Measurements from ENCODE around the gene KDM2B. TPM values are rescaled to one million over a fixed set of nuclear protein-coding genes. Genes with fewer than 3 reads are reported as not detected.

Gene KDM2B
- polyA plus RNA-seq, 2 of the 4 experiments (the other 2 are of a cell fraction): 10.4 to 18.4 TPM

- WGBS (ENCODE audit: missing lambda C conversion rate): 68% methylated on average over 5 of the region's 5 CpGs
Measured at GRCh38 chr12:121538699-121539061, 42.1 kb downstream of the KDM2B start.

DNA sequence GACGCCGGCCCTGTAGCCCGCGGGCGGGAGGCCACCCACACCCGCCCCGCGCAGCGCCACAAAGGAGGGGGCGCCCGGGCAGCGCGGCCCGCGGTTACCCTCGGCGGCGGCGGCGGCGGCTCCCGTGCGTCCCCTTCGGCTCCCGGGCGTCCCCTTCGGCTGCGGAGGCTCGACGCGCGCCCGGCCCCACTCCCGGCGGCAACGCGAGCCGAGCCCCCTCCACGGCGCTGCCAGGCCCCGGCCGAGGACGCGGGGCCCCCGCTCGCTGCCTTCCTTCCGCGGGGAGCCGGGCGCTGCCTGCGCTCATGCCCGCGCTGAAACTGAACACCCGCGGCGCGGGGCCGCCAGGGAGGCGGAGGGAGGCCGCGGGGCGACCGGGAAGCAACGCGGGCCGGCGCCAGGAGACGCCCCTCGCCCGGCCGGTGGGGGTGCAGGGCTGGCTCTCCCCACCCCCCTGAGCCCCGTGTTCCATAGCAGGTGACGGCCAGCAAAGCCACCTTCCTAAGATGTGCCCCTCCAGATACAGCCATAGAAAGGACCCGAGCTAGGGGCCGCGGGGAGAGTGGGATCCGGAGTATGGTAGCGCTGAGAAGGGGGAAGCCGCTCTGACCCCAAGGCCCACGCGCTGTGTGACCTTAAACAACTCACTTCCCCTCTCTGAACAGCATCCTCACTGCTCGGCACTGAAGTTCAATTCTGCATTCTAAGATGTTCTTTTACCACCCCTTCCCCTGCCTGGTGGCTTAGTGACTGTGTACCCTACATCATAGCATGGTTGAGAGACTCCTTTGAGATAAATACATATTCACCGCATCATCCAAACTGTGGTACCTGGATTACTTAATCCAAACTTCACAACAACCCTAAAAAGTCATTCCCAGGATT lies 42.8 kb downstream of the KDM2B start:
- no peak for TF ChIP-seq CEBPB (IDR thresholded peaks at IDR 0.05)
- no peak for TF ChIP-seq CHD4 (IDR thresholded peaks at IDR 0.05; ENCODE audit: borderline replicate concordance)
- TF ChIP-seq FOXS1 (CRISPR knock-in tag; IDR thresholded peaks at IDR 0.05): no peak
- TF ChIP-seq, protein P1, sequence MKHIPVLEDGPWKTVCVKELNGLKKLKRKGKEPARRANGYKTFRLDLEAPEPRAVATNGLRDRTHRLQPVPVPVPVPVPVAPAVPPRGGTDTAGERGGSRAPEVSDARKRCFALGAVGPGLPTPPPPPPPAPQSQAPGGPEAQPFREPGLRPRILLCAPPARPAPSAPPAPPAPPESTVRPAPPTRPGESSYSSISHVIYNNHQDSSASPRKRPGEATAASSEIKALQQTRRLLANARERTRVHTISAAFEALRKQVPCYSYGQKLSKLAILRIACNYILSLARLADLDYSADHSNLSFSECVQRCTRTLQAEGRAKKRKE (CRISPR knock-in tag; IDR thresholded peaks at IDR 0.05; ENCODE audit: low read depth): no peak
- peak; percentile 59 for TF ChIP-seq ZFP36 (IDR thresholded peaks at IDR 0.05; ENCODE audit: borderline replicate concordance, partially characterized antibody)
- no peak for TF ChIP-seq FOSB (CRISPR knock-in tag; IDR thresholded peaks at IDR 0.05)
- TF ChIP-seq KDM1A (IDR thresholded peaks at IDR 0.05; ENCODE audit: low read depth): peak; percentile 59; the same call in 1 of the 2 replicates
- FAIRE-seq: no peak
- Histone ChIP-seq H3K27ac (peak overlapping the region; percentile 82 to 89), H3K4me2 (peak overlapping the region; percentile 96), H3K4me1 (peaks cover 26% of the 10 kb centered on the region), H3K9me3 (no peaks in the 10 kb centered on the region), H3K4me3 (peak overlapping the region; percentile 66)
- 21% methylated on average over 38 of the region's 83 CpGs for WGBS (ENCODE audit: missing lambda C conversion rate)
- CTCF ChIA-PET: interaction anchor here (0.5 to 3.7 kb wide), 9 partner anchors 9 to 141 kb away, joined by 3 to 19 read pairs (median 4); no protein-coding TSS in a partner anchor
- peak; percentile 7 to 30 for ATAC-seq
- no peak for DNase-seq (ENCODE audit: low read depth in 1 of 2, low spot score in 1 of 2)
- POLR2A ChIA-PET: interaction anchor here (0.9 to 1.7 kb wide), 3 partner anchors 39 to 89 kb away, joined by 3 to 8 read pairs (median 3); partner anchors contain the start of gene ORAI1

More at GRCh38 chr12:121538699-121539061, 42.1 kb downstream of the KDM2B start:
- peak overlapping the region in 1 of 2 experiments; percentile 89; a peak in 2 of 6 replicates for H3K27ac ChIP-seq
- FAIRE-seq: no peak
- ChIA-PET CTCF (interaction anchor here (1.1 to 3.7 kb wide), 7 partner anchors 9 to 144 kb away, joined by 3 to 19 read pairs (median 4); no protein-coding TSS in a partner anchor), POLR2A (interaction anchor here (0.9 kb wide), 1 partner anchor 88 kb away, joined by 3 read pairs; no protein-coding TSS in a partner anchor)
- peak in 1 of 2 experiments; percentile 13; a peak in 2 of 6 replicates for ATAC-seq
- peaks cover 22% of the 10 kb centered on the region for H3K4me1 ChIP-seq
- DNase-seq (ENCODE audit: low read depth in 1 of 2, low spot score in 1 of 2): peak; percentile 53 to 57
- H3K4me3 ChIP-seq: peak overlapping the region; percentile 66; the same call in 1 of the 3 replicates
- H3K4me2 ChIP-seq: peak overlapping the region; percentile 96
- TF ChIP-seq RAD21 (conservative IDR thresholded peaks at IDR 0.05 in 1 of 2, IDR thresholded peaks at IDR 0.05 in 1 of 2) (no peak), JUNB (IDR thresholded peaks at IDR 0.05) (no peak), HEYL (CRISPR knock-in tag; IDR thresholded peaks at IDR 0.05) (no peak), RFX5 (IDR thresholded peaks at IDR 0.05) (no peak), CEBPB (IDR thresholded peaks at IDR 0.05) (no peak), JUN (IDR thresholded peaks at IDR 0.05) (no peak), POLR2AphosphoS2 (conservative IDR thresholded peaks at IDR 0.05; ENCODE audit: low read length) (no peak), SREBF2 (IDR thresholded peaks at IDR 0.05) (no peak)
- no peaks in the 10 kb centered on the region for H3K9me3 ChIP-seq

GRCh38 chr12:121536899-121537813 lies 43.7 kb downstream of the KDM2B start:
- Histone ChIP-seq H3K4me2 (peak overlapping the region; percentile 96), H3K9me3 (no peaks in the 10 kb centered on the region), H3K27ac (peak overlapping the region; percentile 82 to 89), H3K4me1 (peaks cover 28% of the 10 kb centered on the region), H3K4me3 (peak overlapping the region; percentile 66)
- peak; percentile 79 to 80 for ATAC-seq
- DNase-seq (ENCODE audit: low read depth in 1 of 2, low spot score in 1 of 2): peak; percentile 76 to 79
- 3% methylated on average over 26 of the region's 73 CpGs for WGBS (ENCODE audit: missing lambda C conversion rate)
- POLR2A ChIA-PET: interaction anchor here (0.6 to 1.7 kb wide), 5 partner anchors 37 to 134 kb away, joined by 3 to 10 read pairs (median 3); partner anchors contain the start of gene ORAI1
- CTCF ChIA-PET: interaction anchor here (0.7 to 3.7 kb wide), 8 partner anchors 9 to 275 kb away, joined by 3 to 15 read pairs (median 4); partner anchors contain the start of gene ORAI1
- no peak for FAIRE-seq
- peak; percentile 90; the same call in 1 of the 2 replicates for TF ChIP-seq RNF2 (IDR thresholded peaks at IDR 0.05; ENCODE audit: borderline replicate concordance, low read depth)
- TF ChIP-seq ESRRA (IDR thresholded peaks at IDR 0.05; ENCODE audit: borderline replicate concordance, low read length): no peak
- peak in 1 of 2 experiments; percentile 50; a peak in 1 of 5 replicates for TF ChIP-seq JUN (IDR thresholded peaks at IDR 0.05)
- no peak for TF ChIP-seq FOSB (CRISPR knock-in tag; IDR thresholded peaks at IDR 0.05)
- TF ChIP-seq, protein P2, sequence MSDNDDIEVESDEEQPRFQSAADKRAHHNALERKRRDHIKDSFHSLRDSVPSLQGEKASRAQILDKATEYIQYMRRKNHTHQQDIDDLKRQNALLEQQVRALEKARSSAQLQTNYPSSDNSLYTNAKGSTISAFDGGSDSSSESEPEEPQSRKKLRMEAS (IDR thresholded peaks at IDR 0.05): peak; percentile 84
- TF ChIP-seq, protein P3, sequence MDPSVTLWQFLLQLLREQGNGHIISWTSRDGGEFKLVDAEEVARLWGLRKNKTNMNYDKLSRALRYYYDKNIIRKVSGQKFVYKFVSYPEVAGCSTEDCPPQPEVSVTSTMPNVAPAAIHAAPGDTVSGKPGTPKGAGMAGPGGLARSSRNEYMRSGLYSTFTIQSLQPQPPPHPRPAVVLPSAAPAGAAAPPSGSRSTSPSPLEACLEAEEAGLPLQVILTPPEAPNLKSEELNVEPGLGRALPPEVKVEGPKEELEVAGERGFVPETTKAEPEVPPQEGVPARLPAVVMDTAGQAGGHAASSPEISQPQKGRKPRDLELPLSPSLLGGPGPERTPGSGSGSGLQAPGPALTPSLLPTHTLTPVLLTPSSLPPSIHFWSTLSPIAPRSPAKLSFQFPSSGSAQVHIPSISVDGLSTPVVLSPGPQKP (IDR thresholded peaks at IDR 0.05; ENCODE audit: low read depth, low read length): no peak
- peak; percentile 64 for TF ChIP-seq USF2 (IDR thresholded peaks at IDR 0.05)
- no peak for TF ChIP-seq CBX2 (IDR thresholded peaks at IDR 0.05; ENCODE audit: borderline replicate concordance, low read depth)
- no peak for TF ChIP-seq KDM1A (IDR thresholded peaks at IDR 0.05; ENCODE audit: low read depth)
- TF ChIP-seq, protein P4, sequence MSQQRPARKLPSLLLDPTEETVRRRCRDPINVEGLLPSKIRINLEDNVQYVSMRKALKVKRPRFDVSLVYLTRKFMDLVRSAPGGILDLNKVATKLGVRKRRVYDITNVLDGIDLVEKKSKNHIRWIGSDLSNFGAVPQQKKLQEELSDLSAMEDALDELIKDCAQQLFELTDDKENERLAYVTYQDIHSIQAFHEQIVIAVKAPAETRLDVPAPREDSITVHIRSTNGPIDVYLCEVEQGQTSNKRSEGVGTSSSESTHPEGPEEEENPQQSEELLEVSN (IDR thresholded peaks at IDR 0.05; ENCODE audit: borderline replicate concordance, low read depth): peak; percentile 81; the same call in 1 of the 2 replicates
- TF ChIP-seq MAFK (IDR thresholded peaks at IDR 0.05; ENCODE audit: partially characterized antibody): no peak
- no peak for TF ChIP-seq ZSCAN20 (CRISPR knock-in tag; IDR thresholded peaks at IDR 0.05)
- peak; percentile 64; the same call in 1 of the 2 replicates for TF ChIP-seq POLR2A (IDR thresholded peaks at IDR 0.05; ENCODE audit: low read length)
- TF ChIP-seq FOSL2 (IDR thresholded peaks at IDR 0.05): no peak
- TF ChIP-seq FOSL2 (CRISPR knock-in tag; IDR thresholded peaks at IDR 0.05): no peak
